Caki2 (cell line): ENCODE data around the gene TAS2R14. TPM values are rescaled to one million over a fixed set of nuclear protein-coding genes. Genes with fewer than 3 reads are reported as not detected.

ENCODE experiments used
- DNase-seq: peaks from one replicate; pipeline ENCODE4 v3.0.0-alpha.2; 2015; ENCODE audit warnings: low read depth
- in situ Hi-C: cut with HindIII; loops from 2 replicates; pipeline ENCODE4 v1.10.0; 2016; ENCODE audit warnings: low sequenced_read_pairs, low pct_unique_long_range_greater_than_20kb, mixed read lengths
- total RNA-seq: library from RNA; depleted of rRNA; stranded (reverse); fragments of >200 nt; shearing (Covaris generic); gene quantifications from 2 replicates; pipeline ENCODE4 v1.2.3, GENCODE V29; 2014; ENCODE audit warnings: low replicate concordance; rRNA removed

The TAS2R14 gene
- total RNA-seq, 1 experiment from 2014 or later, result not detected

DNA sequence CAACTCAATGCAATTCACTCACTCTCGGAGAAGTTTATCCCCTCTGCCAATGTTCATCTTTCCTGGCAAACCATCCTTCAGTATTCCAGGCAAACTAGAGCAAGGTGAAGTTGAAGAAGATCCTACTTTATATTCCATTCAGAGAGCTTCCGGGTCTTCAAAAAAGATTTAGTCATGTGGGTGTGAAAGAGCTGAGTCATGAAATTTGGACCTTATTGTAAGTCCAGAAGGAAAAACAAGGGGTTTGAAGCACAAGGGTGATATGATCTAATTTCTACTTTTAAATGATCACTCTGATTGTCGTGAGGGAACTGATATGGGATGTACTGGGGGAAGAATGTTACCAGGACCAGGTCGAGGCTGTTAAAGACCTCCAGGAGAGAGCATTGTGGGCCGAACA, 12.8 kb downstream of the TAS2R14 start:
- in situ Hi-C loops, result no loop called here
- no peak for DNase-seq

GRCh38 chr12:10919809-10920208, 19.3 kb downstream of the TAS2R14 start:
- DNase-seq, result no peak
- in situ Hi-C loops, result no loop called here

GRCh38 chr12:10910380-10910779, 28.7 kb downstream of the TAS2R14 start:
- DNase-seq, result no peak

GRCh38 chr12:10909462-10909861, 29.6 kb downstream of the TAS2R14 start, which contains the start of gene TAS2R13:
Gene TAS2R13, minus strand, starts transcription at chr12:10909562. Its CDS starts 264 bp downstream, at chr12:10909298.
- in situ Hi-C loops, result no loop called here
- no peak for DNase-seq

More at GRCh38 chr12:10910380-10910779, 28.7 kb downstream of the TAS2R14 start:
- in situ Hi-C loops, result no loop called here

GRCh38 chr12:10904686-10905085, 34.4 kb downstream of the TAS2R14 start:
- in situ Hi-C loops, result no loop called here

DNA sequence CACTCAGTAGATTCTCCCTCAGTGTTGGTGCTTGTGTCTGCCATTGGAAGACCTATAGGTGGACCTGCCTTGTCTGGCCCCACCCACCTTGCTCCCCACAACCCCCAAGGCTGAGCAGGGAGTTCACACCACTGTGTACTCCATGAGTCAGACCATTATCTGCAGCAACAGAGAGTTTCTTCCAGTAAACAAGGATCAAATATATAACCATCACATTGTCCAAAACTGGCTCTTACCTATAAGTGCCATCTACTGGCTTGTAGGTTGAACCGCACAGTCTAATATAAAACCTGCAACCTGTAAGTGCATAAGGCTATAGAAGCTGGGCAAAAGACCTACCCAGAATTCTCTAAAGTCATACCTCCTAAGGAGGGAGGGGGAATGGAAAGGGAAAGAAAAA, 37.6 kb downstream of the TAS2R14 start:
- no peak for DNase-seq
- in situ Hi-C loops, result no loop called here

More at GRCh38 chr12:10904686-10905085, 34.4 kb downstream of the TAS2R14 start:
- no peak for DNase-seq

DNA sequence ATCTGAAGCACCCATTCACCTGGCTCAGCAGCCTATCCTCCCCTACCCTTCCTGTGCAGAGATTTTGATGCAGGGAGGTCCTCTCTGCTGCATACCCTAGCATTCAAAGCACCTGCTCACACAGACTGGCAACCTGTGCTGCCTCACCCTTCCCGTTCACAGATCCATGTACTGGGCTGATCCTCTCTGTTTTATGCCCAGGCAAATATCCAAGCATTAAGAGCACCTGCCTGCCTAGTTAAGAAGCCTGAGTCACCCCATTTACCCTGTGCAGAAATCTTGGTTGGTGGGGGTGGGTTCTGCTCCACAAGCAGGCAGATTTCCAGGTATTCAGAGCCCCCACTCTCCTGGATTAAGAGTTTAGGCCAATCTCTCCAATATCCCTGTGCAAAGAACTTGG, 38.1 kb downstream of the TAS2R14 start:
- no peak for DNase-seq
- in situ Hi-C loops, result no loop called here

- no peak for DNase-seq
- in situ Hi-C loops, result no loop called here
Measured at GRCh38 chr12:10900530-10900929, 38.5 kb downstream of the TAS2R14 start.

- in situ Hi-C loops, result no loop called here
- DNase-seq, result no peak
Measured at GRCh38 chr12:10896854-10897253, 42.2 kb downstream of the TAS2R14 start.

DNA sequence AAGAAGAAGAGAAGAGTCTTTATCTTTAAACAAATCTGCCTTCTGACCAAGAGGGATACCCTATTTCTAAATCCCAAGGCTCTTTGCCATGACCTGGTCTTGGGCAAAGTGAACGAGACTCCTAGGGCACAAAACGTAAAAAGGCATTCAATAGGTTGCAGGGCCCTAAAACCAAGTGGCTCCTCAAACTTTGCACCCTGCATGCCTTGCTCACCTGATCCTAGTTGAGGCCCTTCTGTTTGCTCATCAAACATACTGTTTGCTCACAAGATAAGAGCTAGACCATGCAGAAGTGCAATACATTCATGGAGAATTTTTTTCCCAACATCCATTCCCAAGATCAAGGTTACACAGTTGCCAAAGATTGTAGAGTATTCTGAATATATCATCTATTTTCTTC, 47.1 kb downstream of the TAS2R14 start:
- DNase-seq, result no peak
- in situ Hi-C loops, result no loop called here

DNA sequence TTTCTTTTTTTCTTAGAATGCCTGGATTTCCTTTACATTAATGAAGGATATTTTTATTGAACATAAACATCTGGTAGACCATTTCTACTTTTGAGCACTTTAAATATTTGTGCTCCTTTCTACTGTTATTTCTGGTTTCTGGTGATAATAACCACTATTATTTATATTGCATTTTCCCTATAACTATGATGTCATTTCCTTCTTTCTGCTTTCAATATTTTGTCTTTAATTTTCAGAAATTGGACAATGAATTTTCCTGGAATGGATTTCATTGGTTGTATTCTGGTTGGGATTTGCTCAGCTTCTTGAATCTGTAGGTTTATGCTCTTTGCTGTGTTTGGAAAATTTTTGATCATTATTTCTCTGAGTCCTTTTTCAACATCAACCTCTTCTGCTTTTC, 49.8 kb downstream of the TAS2R14 start:
- in situ Hi-C loops, result no loop called here
- no peak for DNase-seq

Other genes starting within 250 kb of the TAS2R14 start
- gene YBX3, start 215.9 kb downstream of the TAS2R14 start, total RNA-seq, result 259 and 280 TPM in 2 replicates
- not detected in 2 replicates for gene TAS2R7, start 136.6 kb downstream of the TAS2R14 start, total RNA-seq
- gene TAS2R8, start 132.0 kb downstream of the TAS2R14 start, total RNA-seq, result not detected in 2 replicates
- not detected in 2 replicates for gene TAS2R9, start 129.1 kb downstream of the TAS2R14 start, total RNA-seq
- not detected in 2 replicates for gene TAS2R10, start 112.9 kb downstream of the TAS2R14 start, total RNA-seq
- gene PRR4, start 89.8 kb downstream of the TAS2R14 start, total RNA-seq, result not detected in 2 replicates
- gene PRH1, start 55.0 kb downstream of the TAS2R14 start, total RNA-seq, result 0.27 and 16.2 TPM in 2 replicates
- not detected in 2 replicates for gene TAS2R13, start 29.7 kb downstream of the TAS2R14 start, total RNA-seq
- not detected in 2 replicates for gene PRH2, start 10.0 kb downstream of the TAS2R14 start, total RNA-seq
- not detected in 2 replicates for gene TAS2R50, start 47.6 kb upstream of the TAS2R14 start, total RNA-seq
- not detected in 2 replicates for gene TAS2R20, start 59.0 kb upstream of the TAS2R14 start, total RNA-seq
- not detected in 2 replicates for gene TAS2R19, start 83.4 kb upstream of the TAS2R14 start, total RNA-seq
- gene TAS2R31, start 92.1 kb upstream of the TAS2R14 start, total RNA-seq, result 0.37 TPM in 1 of 2 replicates, not detected in the other
- not detected in 2 replicates for gene TAS2R46, start 123.0 kb upstream of the TAS2R14 start, total RNA-seq
- gene TAS2R43, start 153.1 kb upstream of the TAS2R14 start, total RNA-seq, result not detected in 2 replicates
- not detected in 2 replicates for gene TAS2R30, start 195.4 kb upstream of the TAS2R14 start, total RNA-seq
- gene SMIM10L1, start 231.9 kb upstream of the TAS2R14 start, total RNA-seq, result 7.4 and 10.2 TPM in 2 replicates
- not detected in 2 replicates for gene TAS2R42, start 247.7 kb upstream of the TAS2R14 start, total RNA-seq